ENCODE results near the gene PCED1B. TPM values are rescaled to one million over a fixed set of nuclear protein-coding genes. Genes with fewer than 3 reads are reported as not detected.

PCED1B gene
- total and polyA plus RNA-seq, 2 experiments from 2014 or later = 5.1 to 6.6 TPM

- Histone ChIP-seq H3F3A (replicated peaks; ENCODE audit: low read depth) (no peaks in the 10 kb centered on the region), H2AFZ (peak overlapping the region; percentile 14; the same call in 1 of the 2 replicates), H3K79me2 (replicated peaks; ENCODE audit: insufficient read depth) (no peaks in the 10 kb centered on the region), H3K4me3 (no peak overlapping the region), H3K9me2 (ENCODE audit: insufficient read depth) (no peaks in the 10 kb centered on the region), H3K4me1 (ENCODE audit: insufficient read depth) (peaks cover 17% of the 10 kb centered on the region), H3K36me3 (ENCODE audit: insufficient read depth) (no peaks in the 10 kb centered on the region), H3K4me2 (no peak overlapping the region), H3K27me3 (ENCODE audit: insufficient read depth) (no peaks in the 10 kb centered on the region), H4K20me1 (replicated peaks; ENCODE audit: insufficient read depth) (no peaks in the 10 kb centered on the region), H3K27ac (ENCODE audit: low read depth) (no peak overlapping the region)
- H3K4me3 Mint-ChIP-seq = no peak overlapping the region
- DNase-seq (ENCODE audit: low spot score) = peak; percentile 69
- H3K36me3 Mint-ChIP-seq (ENCODE audit: low read depth) = no peaks in the 10 kb centered on the region
- TF ChIP-seq JUNB (IDR thresholded peaks at IDR 0.05; ENCODE audit: unreplicated experiment) (no peak), REST (IDR thresholded peaks at IDR 0.05; ENCODE audit: unreplicated experiment) (no peak), ZNF114 (CRISPR knock-in tag; IDR thresholded peaks at IDR 0.05) (no peak), STAT1 (IDR thresholded peaks at IDR 0.05; ENCODE audit: unreplicated experiment) (no peak), ETS1 (IDR thresholded peaks at IDR 0.05) (no peak), ZNF331 (CRISPR knock-in tag; IDR thresholded peaks at IDR 0.05; ENCODE audit: low read depth) (no peak), CTCF (conservative IDR thresholded peaks at IDR 0.05; ENCODE audit: low read depth in 2 of 2) (peak; percentile 62 to 77)
- no peaks in the 10 kb centered on the region for H3K9me3 Mint-ChIP-seq
- H3K27ac Mint-ChIP-seq = no peak overlapping the region
- peaks cover 23% of the 10 kb centered on the region for H3K4me1 Mint-ChIP-seq
- H3K27me3 Mint-ChIP-seq (ENCODE audit: insufficient read depth, low read depth, poor library complexity) = no peaks in the 10 kb centered on the region
- ATAC-seq = peak; percentile 77
These were observed 46.8 kb upstream of the PCED1B start for GRCh38 chr12:47032644-47033043.

GRCh38 chr12:47033081-47033480, 46.3 kb upstream of the PCED1B start:
- H3K4me3 ChIP-seq = no peak overlapping the region
- peak overlapping the region; percentile 14; the same call in 1 of the 2 replicates for H2AFZ ChIP-seq
- no peaks in the 10 kb centered on the region for H3K36me3 Mint-ChIP-seq (ENCODE audit: low read depth)
- H3K4me2 ChIP-seq = peak overlapping the region; percentile 13; the same call in 1 of the 2 replicates
- no peaks in the 10 kb centered on the region for H3K27me3 ChIP-seq (ENCODE audit: insufficient read depth)
- H3K27ac Mint-ChIP-seq = no peak overlapping the region
- H3K27me3 Mint-ChIP-seq (ENCODE audit: insufficient read depth, low read depth, poor library complexity) = no peaks in the 10 kb centered on the region
- H3K4me1 Mint-ChIP-seq = peaks cover 23% of the 10 kb centered on the region
- no peaks in the 10 kb centered on the region for H3K9me3 Mint-ChIP-seq
- peak; percentile 82 for ATAC-seq
- no peak overlapping the region for H3K4me3 Mint-ChIP-seq
- peak; percentile 27 for DNase-seq (ENCODE audit: low spot score)
- no peaks in the 10 kb centered on the region for H3F3A ChIP-seq (replicated peaks; ENCODE audit: low read depth)
- H3K79me2 ChIP-seq (replicated peaks; ENCODE audit: insufficient read depth) = no peaks in the 10 kb centered on the region
- H4K20me1 ChIP-seq (replicated peaks; ENCODE audit: insufficient read depth) = no peaks in the 10 kb centered on the region
- no peak for TF ChIP-seq ZNF114 (CRISPR knock-in tag; IDR thresholded peaks at IDR 0.05)
- TF ChIP-seq EZH2 (IDR thresholded peaks at IDR 0.05; ENCODE audit: low read depth, unreplicated experiment) = no peak
- no peak for TF ChIP-seq EZH2phosphoT487 (IDR thresholded peaks at IDR 0.05; ENCODE audit: unreplicated experiment)
- no peak for TF ChIP-seq CREB1 (CRISPR knock-in tag; IDR thresholded peaks at IDR 0.05; ENCODE audit: low read depth)
- TF ChIP-seq POLR2AphosphoS5 (IDR thresholded peaks at IDR 0.05; ENCODE audit: low read depth) = no peak
- no peak for TF ChIP-seq CTCF (conservative IDR thresholded peaks at IDR 0.05; ENCODE audit: low read depth in 2 of 2)
- TF ChIP-seq REST (IDR thresholded peaks at IDR 0.05; ENCODE audit: unreplicated experiment) = no peak
- no peak for TF ChIP-seq JUNB (IDR thresholded peaks at IDR 0.05; ENCODE audit: unreplicated experiment)
- TF ChIP-seq ZNF331 (CRISPR knock-in tag; IDR thresholded peaks at IDR 0.05; ENCODE audit: low read depth) = no peak
- no peak overlapping the region for H3K27ac ChIP-seq (ENCODE audit: low read depth)
- peaks cover 17% of the 10 kb centered on the region for H3K4me1 ChIP-seq (ENCODE audit: insufficient read depth)
- H3K36me3 ChIP-seq (ENCODE audit: insufficient read depth) = no peaks in the 10 kb centered on the region
- H3K9me2 ChIP-seq (ENCODE audit: insufficient read depth) = no peaks in the 10 kb centered on the region

Data from GM23338 (cell line).